Measurements from ENCODE around the gene MAGI2.

DNA sequence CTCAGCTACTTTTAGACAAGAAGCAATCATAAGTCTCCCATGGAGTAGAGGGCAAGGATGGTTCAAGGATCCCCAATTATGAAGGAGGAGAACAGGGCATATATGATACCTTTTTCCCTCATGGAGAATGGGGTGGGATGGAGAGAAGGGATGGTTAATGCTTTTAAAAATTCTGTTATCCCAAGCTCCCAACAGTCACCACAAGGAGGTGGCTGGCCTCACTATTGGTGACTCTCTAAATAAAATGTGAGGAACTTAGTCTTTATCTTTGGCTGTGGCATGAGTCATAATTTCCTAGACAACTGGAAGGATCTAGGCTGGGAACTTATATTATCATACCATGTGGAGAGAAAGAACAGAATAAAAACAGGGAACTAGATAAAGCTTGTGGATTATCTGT lies 1357.9 kb downstream of the MAGI2 start:
- TF ChIP-seq POLR2A (IDR thresholded peaks at IDR 0.05; ENCODE audit: low read depth, low read length) (no peak), PAX5 (IDR thresholded peaks at IDR 0.05; ENCODE audit: insufficient read depth, low read length, severe bottlenecking) (no peak), POLR2AphosphoS5 (IDR thresholded peaks at IDR 0.05; ENCODE audit: low read depth, low read length) (no peak), TAF1 (IDR thresholded peaks at IDR 0.05; ENCODE audit: low read depth, low read length) (no peak), POU2F2 (IDR thresholded peaks at IDR 0.05; ENCODE audit: low read depth, low read length) (no peak), SPI1 (IDR thresholded peaks at IDR 0.05; ENCODE audit: low read depth, low read length) (no peak)

Measured in GM12891 (cell line).